NK-92 (cell line): Measurements from ENCODE around the gene SLU7.
"Not testable (repeated sequence)": the region's sequence is repeated elsewhere in the genome, so short reads cannot be mapped to it uniquely, and the experiment has no call there.

ENCODE experiments used
- DNase-seq: peaks from one replicate; lab custom pipeline; 2025; ENCODE audit not compliant: unreplicated experiment; lab: John Stamatoyannopoulos, UW

SLU7 gene

DNA sequence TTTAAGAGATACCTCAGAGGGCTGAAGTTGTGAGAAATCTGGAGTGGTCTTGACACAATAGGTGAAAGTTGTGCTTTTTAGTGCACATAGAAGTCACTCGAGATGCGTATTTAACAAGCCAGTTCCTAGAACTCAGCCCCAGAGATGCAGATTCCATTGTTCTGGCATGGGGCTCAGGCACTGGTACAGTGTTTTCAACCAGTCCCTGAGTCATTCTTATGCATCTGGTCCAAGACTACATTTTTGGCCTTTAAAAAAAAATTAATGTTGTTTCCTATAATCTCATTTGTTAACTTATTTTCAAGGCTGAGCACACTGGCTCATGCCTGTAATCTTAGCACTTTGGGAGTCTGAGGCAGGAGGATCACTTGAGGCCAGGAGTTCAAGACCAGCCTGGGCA, 32.4 kb upstream of the SLU7 start:
- no peak for DNase-seq

DNA sequence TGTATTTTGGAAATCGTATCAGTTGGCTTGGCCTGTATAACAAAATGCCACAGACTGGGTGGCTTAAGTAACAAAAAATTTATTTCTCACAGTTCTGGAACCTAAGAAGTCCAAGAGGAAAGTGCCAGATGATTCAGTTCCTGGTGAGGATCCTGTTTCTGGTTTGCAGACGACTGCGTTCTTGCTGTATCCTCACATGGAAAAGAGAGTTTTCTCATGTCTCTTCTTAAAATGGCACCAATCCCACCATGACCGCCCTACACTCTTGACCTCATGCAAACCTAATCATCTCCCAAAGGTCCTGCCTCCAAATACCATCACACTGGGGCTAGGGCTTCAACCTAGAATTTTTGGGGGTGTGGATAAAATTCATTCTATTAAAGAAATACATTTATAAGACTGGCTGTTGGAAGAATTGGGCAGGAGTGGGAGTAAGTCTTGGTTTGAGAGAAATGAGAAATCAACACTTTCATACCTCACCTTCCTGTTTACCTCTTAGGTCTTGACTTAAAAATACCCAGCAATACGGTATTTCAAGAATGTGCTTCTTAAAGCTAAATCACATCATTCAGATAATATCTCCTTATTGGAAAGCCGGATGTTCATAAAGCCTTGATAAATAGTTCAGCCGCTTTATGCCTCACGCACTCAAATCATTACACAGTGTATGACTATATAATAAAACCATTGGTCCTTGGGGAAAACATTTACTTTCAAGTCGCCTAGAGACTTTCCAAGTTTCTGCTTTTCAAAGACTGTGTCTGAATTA, 31.5 kb upstream of the SLU7 start:
- no peak for DNase-seq

DNA sequence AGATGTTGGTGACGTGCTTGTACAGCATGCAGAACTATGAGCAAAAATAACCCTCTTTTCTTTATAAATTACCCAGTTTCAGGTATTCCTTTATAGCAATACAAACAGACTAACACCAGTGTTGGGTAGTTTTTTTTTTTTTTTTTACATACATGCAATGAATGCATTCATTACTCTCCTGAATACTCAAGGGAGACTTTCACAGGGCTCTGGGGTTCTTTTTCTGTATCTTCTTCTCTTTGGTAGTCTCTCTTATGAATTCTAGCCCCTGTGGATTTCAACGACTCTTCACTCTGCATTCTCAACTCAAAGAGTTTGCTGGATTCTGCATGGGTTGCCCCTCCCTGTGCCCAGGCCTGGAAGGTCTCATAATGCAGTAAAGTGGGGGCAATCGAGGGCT, 30.6 kb upstream of the SLU7 start:
- DNase-seq, result no peak

DNA sequence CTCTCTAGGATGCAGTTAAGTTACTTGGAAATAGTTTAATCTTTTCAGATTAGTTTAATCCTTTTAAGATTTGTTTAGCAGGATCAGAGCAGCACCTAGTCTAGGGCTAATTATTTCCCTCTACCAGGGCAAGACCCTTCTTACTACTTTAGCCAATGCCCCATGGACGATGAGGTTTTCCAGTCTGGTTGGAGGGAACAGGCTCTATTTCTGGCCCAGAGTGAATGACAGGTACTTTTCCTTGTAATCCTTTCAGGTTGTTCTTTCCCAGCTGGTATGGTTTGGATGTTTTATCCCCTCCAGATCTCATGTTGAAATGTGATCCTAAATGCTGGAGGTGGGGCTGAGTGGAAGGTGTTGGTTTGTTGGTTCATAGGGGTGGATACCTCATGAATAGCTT, 30.0 kb upstream of the SLU7 start:
- no peak for DNase-seq

DNA sequence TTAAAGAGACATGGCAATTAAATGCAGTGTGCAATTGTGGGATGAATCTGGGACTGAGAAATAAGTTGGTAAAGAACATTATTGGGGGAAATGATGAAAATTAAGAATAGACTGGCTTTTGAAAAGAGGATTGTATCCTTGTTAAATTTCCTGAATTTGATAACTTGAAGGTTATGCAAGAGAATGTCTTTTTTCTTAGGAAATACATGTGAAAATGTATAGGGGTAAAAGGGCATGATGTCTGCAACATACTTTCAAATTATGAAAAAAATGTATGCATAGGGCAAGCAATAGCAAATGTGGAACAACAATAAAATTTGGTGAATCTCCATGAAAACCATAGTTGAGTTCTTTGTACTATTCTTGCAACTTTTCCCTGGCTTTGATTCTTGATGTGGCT, 26.9 kb upstream of the SLU7 start:
- DNase-seq, result no peak

DNA sequence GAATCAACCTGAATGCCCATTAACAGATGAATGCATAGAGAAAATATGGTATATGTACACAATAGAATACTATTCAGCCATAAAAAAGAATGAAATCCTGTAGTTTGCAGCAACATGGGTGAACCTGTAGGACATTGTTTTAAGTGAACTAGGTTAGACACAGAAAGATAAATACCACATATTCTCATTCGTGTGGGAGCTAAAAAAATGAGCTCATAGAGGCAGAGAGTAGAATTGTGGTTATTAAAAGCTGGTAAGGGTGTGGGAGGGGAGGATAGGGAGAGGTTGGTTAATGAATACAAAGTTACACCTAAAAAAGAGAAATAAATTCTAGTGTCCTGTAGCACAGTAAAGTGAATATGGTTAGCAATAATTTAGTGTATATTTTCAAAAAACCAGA, 26.3 kb upstream of the SLU7 start:
- DNase-seq, result no peak

DNA sequence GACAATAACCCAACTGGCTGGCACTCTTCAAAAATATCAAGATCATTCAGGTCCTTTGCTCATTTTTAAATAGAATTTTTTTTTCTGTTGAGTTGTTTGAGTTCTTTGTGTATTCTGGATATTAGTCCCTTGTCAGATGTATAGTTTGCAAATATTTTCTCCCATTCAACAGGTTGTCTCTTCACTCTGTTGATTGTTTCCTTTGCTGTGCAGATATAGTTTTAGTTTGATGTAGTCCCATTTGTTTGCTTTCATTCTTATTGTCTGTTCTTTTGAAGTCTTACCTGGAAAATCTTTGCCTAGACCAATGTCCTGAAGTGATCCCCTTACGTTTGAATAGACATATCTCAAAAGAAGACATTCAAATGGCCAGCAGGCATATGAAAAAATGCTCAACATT, 25.5 kb upstream of the SLU7 start:
- DNase-seq, result no peak

DNA sequence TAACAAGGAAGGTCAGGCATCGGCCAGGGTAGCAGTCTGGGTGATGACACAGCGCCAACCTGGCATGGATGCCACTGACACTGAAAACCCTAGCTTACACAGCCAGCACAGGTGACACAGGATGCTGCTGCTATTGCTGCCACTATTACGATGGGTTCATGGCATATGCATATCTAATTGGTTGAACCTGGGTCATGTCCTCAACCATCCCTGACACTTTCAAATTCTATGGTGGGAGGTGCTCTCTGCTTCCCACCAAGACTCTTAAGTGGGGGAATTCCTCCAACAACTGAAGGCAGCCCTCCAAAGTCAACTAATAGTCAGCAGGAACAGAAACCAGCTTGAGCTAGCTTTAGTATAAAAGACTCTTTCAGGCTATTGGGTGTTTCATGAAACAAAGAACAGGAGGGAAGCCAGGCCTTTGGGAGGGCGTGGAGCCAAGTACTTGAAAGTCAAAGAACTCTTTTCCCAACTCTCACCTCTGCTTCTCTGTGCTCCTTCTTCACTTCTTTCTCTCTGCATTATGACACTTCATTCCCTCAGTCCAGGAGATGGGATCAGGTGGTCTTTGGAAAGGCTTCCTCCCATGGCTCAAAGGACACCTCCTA, 24.0 kb upstream of the SLU7 start:
- no peak for DNase-seq

DNA sequence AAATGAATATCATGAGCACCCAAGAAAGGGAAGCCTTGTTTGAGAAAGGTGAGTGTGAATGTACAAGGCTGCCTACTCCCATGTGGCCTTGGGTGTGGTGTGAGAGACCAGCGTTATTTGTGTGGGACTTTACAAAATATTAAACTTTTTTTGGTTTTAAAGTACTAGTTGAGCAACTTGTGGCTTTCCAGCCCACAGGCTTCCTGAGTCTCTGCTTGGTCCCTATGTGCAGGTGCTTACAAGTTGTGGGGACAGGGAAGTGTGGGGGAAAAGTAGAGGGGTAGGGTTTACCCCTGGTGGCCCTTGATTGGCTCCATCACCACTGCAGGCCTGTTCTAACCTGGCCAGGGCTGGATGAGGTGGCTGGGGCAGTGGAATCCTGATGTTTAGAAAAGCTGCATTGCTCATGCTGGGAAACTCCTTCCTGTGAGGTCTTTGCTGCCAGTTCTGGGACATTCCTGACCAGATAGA, 22.5 kb upstream of the SLU7 start:
- DNase-seq, result no peak

DNA sequence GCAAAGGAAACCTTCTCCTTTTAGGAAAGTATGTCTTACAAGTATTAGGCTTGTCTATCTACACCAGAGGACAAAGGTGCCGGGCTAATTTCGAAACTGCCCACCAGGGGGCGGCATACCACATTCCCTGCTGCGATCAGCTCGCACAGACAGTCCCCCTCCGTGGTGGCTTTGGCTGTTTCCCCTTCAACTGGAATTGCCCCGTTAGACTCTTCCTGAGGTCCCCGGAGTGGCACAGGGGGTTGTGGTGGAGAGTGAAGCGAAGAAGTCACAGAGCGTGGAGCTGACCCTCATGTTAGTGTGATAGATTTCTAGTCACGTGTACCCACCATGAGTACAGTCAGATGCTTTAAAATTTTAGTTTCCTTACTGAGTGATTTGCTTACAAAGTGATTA, 20.3 kb upstream of the SLU7 start:
- DNase-seq, result peak; percentile 20

DNA sequence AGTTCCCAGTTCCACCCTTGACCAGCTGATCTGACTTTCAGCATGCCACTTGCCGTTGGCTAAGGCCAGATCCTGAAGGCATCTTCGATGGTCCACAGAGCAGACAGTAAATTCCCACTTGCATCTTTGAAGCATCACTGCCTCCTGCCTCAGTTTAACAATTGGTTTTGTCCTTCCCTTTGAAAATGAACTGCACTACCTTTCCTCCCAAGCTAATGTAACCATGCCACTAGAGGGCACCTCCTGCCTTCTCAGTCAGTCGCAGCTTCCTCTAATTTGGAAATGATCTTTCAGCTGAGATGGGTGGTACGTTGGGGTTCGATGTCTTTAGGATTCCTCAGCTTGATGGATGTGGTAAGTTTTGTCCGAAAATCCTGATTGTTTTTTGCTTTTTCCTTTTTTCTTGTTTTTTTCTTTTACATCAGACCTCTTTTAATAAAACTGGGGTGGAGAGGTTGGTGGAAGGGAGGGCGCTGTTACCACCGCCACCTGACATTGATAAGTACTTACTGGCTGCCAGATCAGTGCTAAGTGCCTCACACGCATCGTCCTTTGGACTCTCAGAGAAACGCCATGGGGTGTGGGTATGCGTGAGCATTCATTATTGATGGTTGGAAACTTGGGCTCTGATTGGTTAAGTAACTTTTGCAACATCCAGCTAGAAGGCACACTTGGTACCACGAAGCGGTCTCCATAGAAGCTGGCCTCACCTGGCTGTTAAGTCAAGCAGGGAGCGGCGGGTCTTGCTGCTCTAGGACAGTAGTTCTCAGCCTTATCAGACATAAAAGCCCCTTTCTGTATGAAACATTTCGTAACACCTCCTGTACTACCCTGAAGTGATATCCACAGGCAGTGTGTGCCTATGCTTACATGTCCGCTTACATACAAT, 19.7 kb upstream of the SLU7 start:
- DNase-seq, result no peak

DNA sequence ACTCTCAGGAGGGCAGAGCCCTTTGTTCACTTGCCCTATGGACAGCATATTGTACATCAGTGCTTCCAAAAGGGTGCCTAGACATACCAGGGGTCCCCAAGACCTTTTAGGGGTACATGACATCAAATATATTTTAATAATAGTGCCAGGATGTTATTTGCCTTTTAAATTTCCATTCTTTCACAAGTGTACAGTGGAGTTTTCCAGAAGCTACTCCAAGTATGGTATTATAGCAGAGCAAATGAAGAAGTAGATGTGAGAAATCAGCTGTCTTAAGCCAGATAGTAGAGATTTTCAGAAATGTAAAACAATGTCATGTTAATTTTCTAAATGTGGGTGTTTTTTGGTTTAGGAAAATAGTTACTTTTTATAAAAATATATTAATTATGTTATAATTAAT, 18.4 kb upstream of the SLU7 start:
- DNase-seq, result no peak

DNA sequence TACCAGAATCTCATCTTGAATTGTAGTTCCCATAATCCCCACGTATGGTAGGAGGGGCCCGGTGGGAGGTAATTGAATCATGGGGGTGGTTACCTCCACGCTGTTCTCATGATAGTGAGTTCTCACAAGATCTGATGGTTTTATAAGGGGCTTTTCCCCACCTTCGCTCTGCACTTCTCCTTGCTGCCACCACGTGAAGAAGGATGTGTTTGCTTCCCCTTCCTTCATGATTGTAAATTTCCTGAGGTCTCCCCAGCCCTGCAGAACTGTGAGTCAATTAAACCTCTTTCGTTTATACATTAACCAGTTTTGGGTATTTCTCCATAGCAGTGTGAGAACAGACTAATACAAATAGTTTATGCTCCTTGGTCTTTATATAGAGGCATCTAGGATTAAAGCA, 17.8 kb upstream of the SLU7 start:
- not testable (repeated sequence) for DNase-seq

DNA sequence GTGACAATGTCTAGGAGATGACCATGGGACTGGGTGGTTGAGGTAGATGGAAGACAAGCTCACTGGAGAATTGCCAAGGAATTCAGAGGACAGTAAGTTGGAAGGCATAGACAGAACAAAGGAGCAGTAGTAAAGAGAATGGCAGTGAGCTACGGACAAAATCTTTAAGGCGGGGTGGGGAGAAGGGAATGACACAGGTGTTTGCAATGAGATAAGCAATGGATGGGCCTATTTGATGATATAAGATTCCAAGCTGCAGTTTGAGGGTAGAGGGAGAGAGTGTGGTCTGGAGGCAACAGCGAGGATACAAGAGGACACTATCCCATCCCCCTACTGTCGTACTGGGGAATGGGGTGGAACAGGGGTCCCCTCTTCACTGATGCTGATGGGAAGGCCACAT, 17.1 kb upstream of the SLU7 start:
- DNase-seq, result no peak

DNA sequence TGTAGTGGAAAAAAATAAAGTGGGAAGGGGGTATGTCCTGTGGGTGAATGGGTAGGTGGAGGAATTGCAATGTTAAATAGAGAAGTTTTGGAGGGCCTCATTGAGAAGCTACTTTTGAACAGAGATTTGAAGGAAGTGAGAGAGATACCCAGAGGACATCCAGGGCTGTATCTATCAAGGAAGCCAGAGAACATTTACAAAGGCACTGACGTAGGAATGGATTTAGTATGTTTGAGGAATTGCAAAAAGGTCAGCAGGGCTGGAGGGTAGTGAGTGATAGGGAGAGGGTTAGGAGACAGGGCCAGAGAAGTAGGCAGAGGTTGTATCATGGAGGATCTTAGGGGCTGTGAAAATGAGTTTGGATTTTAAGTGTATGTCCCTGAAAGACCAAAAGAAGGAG, 16.7 kb upstream of the SLU7 start:
- DNase-seq, result no peak

DNA sequence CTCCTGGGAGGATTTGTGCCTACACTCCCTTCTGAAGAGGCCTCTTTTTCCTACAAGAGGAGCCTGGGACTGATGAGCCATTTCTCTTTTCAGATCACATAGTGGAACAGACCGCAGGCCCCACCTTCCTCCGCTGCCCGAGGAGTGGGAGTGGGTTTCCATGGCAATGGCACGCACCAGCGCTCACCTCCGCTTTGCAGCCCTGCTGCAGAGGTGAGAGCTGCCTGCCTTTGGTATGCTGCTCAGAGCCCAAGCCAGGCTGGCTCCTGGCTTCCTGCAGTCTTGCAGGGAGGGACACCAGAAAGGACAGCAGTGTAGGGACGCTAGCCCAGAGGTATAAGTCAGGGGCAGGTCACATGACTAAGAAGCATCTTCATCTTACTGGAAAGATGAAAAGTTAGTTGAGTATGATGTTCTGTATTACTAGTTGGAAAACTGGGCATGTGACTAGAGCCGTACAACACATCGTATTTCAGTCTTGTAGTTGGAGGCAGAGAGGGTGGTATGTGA, 15.2 kb upstream of the SLU7 start:
- no peak for DNase-seq

DNA sequence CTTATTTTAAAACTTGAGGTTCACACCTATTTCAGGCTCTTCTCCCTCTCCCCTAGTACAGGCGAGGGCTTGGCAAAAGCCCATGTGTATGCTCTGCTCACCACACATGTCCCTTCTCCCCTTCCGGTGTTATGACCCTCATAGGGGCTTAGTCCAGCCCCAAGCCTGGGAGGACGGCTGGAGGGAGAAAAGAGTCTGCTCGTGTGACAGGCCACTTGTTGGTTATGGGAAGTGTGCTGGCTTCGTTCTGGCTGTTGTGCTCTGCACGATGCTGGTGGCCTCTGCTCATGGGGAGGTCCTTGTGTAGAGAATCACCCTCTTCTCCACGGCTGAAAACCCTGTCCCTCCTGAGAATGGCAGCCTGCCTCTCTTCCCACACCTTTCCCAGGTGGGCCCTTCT, 13.9 kb upstream of the SLU7 start:
- DNase-seq, result no peak

DNA sequence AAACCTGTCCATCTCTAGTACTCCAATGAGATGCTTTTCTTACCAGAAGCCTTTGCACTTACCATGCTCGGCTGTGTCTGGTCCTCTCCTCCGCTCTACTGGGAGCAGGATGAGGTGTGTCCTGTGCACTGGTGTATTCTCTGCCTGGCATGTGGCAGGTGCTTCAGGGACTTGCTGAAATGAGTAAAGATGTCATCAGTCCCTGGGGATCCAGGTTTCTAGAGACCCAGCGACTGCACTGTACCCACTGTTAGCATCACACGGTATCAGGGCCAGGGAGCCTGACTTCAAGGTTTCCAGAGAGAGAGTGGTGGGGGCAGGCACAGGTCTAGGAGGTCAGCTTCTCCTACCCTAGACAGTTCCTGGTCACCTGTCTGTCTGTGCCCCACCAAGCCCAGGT, 13.3 kb upstream of the SLU7 start:
- DNase-seq, result no peak

DNA sequence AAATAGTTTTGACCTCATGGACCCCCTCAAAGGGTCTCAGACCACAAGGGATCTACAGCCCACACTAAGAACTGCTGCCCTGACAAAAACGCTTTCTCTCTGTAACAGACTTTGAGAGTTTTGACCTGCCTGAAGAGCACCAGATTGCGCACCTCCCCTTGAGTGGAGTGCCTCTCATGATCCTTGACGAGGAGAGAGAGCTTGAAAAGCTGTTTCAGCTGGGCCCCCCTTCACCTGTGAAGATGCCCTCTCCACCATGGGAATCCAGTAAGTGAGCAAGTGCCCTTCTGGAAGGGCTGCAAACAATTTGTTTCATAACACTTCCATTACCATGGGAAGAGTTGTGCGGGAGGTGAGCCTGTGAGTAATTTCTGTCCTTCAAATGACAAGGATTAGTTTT, 8.7 kb upstream of the SLU7 start:
- DNase-seq, result no peak

DNA sequence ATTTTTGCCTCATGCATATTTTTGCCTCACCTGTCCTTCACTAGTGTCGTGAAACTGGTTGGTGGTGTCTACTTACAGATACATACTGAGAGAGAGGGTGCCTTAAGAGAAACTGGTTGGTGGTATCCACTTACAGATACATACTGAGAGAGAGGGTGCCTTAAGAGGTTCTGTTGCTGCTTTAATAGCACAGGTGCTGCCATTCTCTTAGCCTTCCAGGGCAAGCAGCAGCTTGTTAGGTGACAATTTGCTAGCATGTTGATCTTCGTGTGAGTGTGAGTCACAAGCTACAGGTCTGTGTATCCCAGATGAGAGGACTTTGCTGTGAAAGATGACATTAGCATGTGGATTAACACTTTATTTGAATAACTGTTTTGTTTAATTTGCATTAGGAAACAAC, 4.2 kb upstream of the SLU7 start:
- DNase-seq, result no peak

DNA sequence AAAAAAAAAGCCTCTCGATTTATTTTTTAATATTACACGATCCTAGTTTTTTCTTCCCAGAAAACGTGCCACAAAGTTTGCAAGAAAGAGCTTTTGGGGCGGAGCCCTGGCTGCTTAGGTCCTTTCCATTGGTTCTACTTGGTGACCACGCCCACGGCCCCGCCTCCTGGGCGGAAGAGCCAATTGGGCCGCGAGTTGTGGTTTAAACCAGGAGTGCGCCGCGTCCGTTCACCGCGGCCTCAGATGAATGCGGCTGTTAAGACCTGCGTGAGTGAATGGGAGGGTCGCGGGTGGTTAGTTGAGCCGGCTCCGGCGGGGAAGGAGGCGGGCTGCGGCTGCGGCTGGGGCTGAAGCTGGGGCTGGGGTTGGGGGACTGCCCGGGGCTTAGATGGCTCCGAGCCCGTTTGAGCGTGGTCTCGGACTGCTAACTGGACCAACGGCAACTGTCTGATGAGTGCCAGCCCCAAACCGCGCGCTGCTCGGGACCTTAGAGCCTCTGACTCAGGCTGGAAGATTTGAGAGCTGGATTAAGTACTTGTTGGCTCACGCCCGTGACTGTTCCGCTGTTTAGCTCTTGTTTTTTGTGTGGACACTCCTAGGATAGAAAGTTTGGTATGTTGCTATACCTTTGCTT, 2.9 kb upstream of the SLU7 start, which contains the start of gene PTTG1:
PTTG1 (plus strand) TSS at position 231 of the 634 bp plus-strand sequence. CDS start 458 bp downstream, outside the sequence.
- DNase-seq, result no peak
